ENCODE measurements around the gene HTT-AS. TPM values are rescaled to one million over a fixed set of nuclear protein-coding genes. Genes with fewer than 3 reads are reported as not detected.

HTT-AS gene
- total RNA-seq, 4 donors from 2014 or later = not detected

DNA sequence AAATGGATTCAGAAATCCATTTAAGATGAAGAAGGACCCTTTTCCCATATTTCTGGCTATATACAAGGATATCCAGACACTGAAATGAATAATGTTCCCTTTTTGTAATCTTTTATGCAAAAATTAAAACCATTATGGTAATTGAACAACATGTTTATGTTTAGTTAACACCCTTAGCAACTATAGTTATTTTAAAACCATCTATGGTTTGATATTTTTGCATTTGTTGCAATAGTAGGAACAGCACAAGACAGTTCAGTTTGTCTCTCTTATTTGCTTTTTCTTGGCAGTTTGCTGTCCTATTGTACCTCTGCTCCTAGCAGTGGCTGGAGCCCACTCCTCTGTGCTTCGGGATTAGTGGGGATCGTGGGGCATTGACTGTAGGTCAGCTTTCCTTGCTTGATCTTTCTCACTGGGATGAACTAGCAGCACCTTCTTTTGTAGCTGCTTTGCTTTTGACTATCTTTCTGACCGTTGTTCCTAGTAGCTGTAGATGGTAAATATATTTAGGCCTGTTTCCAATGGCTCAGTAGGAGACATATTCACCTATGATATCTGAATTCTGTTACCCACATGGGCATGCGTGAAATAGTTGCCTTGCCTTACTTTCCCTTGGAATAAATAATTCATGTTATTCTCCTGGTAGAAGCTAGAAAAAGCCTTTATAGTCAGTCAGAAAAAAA is 12.9 kb upstream of the HTT-AS start:
- TF ChIP-seq POLR2A (IDR thresholded peaks at IDR 0.05) = no peak
- TF ChIP-seq, protein P1, sequence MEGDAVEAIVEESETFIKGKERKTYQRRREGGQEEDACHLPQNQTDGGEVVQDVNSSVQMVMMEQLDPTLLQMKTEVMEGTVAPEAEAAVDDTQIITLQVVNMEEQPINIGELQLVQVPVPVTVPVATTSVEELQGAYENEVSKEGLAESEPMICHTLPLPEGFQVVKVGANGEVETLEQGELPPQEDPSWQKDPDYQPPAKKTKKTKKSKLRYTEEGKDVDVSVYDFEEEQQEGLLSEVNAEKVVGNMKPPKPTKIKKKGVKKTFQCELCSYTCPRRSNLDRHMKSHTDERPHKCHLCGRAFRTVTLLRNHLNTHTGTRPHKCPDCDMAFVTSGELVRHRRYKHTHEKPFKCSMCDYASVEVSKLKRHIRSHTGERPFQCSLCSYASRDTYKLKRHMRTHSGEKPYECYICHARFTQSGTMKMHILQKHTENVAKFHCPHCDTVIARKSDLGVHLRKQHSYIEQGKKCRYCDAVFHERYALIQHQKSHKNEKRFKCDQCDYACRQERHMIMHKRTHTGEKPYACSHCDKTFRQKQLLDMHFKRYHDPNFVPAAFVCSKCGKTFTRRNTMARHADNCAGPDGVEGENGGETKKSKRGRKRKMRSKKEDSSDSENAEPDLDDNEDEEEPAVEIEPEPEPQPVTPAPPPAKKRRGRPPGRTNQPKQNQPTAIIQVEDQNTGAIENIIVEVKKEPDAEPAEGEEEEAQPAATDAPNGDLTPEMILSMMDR (IDR thresholded peaks at IDR 0.05) = no peak
- Histone ChIP-seq H3K27ac (no peak overlapping the region), H3K27me3 (no peaks in the 10 kb centered on the region), H3K36me3 (peaks cover 0 to 47% (median 0%) of the 10 kb centered on the region in 3 donors), H3K9me3 (no peaks in the 10 kb centered on the region), H3K4me3 (no peak overlapping the region), H3K4me1 (peaks cover 0 to 31% (median 5%) of the 10 kb centered on the region in 3 donors)
- intact Hi-C loops (cut with DNase I) = no loop called here
- no peak for DNase-seq
- WGBS, 2 donors = 82 to 94% methylated on average over 4 of the region's 4 CpGs

DNA sequence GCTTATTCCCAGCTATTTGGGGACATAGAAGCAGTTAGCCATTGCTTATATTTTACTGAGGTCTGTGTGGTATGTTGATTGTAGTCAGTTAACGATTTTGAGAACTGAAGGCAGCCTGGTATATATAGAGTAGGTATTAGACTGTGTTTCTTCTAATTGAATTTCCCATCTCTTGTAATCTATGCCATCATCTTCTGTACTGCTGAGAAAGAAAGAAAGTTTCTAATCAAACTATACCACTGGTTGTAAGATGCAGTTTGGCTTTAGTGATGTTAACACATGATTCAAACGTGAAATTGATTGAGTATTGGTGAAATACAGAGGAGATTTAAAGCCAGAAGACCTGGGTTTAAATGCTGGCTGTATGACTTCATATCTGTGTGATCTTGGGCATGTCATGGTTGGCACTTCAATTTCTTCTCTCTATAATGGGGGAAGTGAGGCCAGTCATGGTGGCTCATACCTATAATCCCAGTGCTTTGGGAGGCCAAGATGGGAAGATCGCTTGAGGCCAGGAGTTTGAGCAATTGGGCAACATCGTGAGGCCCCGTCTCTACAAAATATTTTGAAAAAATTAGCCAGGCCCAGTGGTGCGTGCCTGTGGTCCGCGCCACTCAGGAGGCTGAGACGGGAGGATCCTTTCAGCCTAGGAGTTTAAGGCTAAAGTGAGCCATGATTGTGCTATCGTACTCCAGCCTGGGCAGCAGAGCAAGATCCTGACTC is 11.8 kb upstream of the HTT-AS start:
- no peaks in the 10 kb centered on the region for H3K27me3 ChIP-seq
- peaks cover 0 to 37% (median 0%) of the 10 kb centered on the region in 3 donors for H3K36me3 ChIP-seq
- no peaks in the 10 kb centered on the region for H3K9me3 ChIP-seq
- H3K27ac ChIP-seq = peak overlapping the region in 3 of 4 donors; percentile 18 to 78 (median 76)
- TF ChIP-seq, protein P1 (IDR thresholded peaks at IDR 0.05) = no peak
- no peak for TF ChIP-seq POLR2A (IDR thresholded peaks at IDR 0.05)
- peaks cover 0 to 40% (median 5%) of the 10 kb centered on the region in 3 donors for H3K4me1 ChIP-seq
- no peak overlapping the region for H3K4me3 ChIP-seq
- WGBS, 2 donors = 86 to 92% methylated on average over 10 of the region's 10 CpGs
- DNase-seq = no peak
- intact Hi-C loops (cut with DNase I) = no loop called here

DNA sequence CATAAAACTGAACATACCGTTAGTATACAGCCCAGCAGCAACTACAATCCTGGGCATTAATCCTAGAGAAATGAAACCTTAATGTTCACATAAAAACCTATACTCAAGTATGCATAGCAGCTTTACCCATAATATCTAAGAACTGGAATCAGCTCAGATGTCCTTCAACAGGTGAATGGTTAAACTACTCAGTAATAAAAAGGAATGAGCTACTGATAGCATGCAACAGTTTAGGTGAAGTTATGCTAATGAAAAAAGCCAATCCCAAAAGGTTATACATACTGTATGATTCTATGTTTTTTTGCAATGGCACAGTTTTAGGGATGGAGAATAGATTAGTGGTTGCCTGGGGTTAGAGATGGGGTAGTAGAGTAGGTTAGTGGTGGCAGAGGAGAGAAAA is 9.4 kb upstream of the HTT-AS start:
- peaks cover 0 to 41% (median 5%) of the 10 kb centered on the region in 3 donors for H3K4me1 ChIP-seq
- H3K9me3 ChIP-seq = no peaks in the 10 kb centered on the region
- no peak for DNase-seq
- H3K27me3 ChIP-seq = no peaks in the 10 kb centered on the region
- no peak overlapping the region for H3K27ac ChIP-seq
- no peak for TF ChIP-seq POLR2A (IDR thresholded peaks at IDR 0.05)
- TF ChIP-seq, protein P1 (IDR thresholded peaks at IDR 0.05) = no peak
- intact Hi-C loops (cut with DNase I) = no loop called here
- 26 to 65% methylated on average over 1 of the region's 1 CpG for WGBS, 2 donors
- H3K36me3 ChIP-seq = peaks cover 0 to 22% (median 0%) of the 10 kb centered on the region in 3 donors
- H3K4me3 ChIP-seq = no peak overlapping the region

- DNase-seq = no peak
- Histone ChIP-seq H3K4me1 (peaks cover 0 to 48% (median 5%) of the 10 kb centered on the region in 3 donors), H3K36me3 (peaks cover 0 to 15% (median 0%) of the 10 kb centered on the region in 3 donors), H3K27ac (no peak overlapping the region), H3K4me3 (no peak overlapping the region), H3K9me3 (no peaks in the 10 kb centered on the region), H3K27me3 (no peaks in the 10 kb centered on the region)
- intact Hi-C loops (cut with DNase I) = no loop called here
- WGBS, 2 donors = 74 to 77% methylated on average over 6 of the region's 6 CpGs
- no peak for TF ChIP-seq POLR2A (IDR thresholded peaks at IDR 0.05)
- TF ChIP-seq, protein P1 (IDR thresholded peaks at IDR 0.05) = no peak
Observed at GRCh38 chr4:3082925-3083515, 8.7 kb upstream of the HTT-AS start.

DNA sequence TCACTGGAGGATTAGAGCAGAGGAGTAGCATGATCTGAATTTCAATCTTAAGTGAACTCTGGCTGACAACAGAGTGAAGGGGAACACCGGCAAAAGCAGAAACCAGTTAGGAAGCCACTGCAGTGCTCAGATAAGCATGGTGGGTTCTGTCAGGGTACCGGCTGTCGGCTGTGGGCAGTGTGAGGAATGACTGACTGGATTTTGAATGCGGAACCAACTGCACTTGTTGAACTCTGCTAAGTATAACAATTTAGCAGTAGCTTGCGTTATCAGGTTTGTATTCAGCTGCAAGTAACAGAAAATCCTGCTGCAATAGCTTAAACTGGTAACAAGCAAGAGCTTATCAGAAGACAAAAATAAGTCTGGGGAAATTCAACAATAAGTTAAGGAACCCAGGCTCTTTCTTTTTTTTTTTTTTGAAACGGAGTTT is 5.4 kb upstream of the HTT-AS start:
- H3K4me1 ChIP-seq = peaks cover 0 to 61% (median 11%) of the 10 kb centered on the region in 3 donors
- DNase-seq = no peak
- H3K27ac ChIP-seq = no peak overlapping the region
- no peaks in the 10 kb centered on the region for H3K27me3 ChIP-seq
- no peaks in the 10 kb centered on the region for H3K9me3 ChIP-seq
- 78 to 79% methylated on average over 6 of the region's 6 CpGs for WGBS, 2 donors
- no peaks in the 10 kb centered on the region for H3K36me3 ChIP-seq
- H3K4me3 ChIP-seq = no peak overlapping the region
- TF ChIP-seq, protein P1 (IDR thresholded peaks at IDR 0.05) = no peak
- TF ChIP-seq POLR2A (IDR thresholded peaks at IDR 0.05) = no peak
- intact Hi-C loops (cut with DNase I) = no loop called here

Measured in esophagus squamous epithelium (tissue), 5 donors.